Neural progenitor cell (in vitro differentiated cells): Measurements from ENCODE around the gene TSPOAP1. TPM values are rescaled to one million over a fixed set of nuclear protein-coding genes. Genes with fewer than 3 reads are reported as not detected.
A peak's percentile ranks its signal among the peaks of the same experiment; 100 is the strongest.

Experiments
- DNase-seq: peaks from one replicate; pipeline ENCODE4 v3.0.0-alpha.2; 2016; ENCODE audit warnings: low spot score
- H2AFZ ChIP-seq: fragments of 200-600 bp; sonication (generic); replicated peaks from 2 replicates; pipeline ENCODE4 v1.6.1; 2016; ENCODE audit warnings: antibody characterized with exemption
- H3F3A ChIP-seq: fragments of 200-600 bp; sonication (generic); 2 replicates; pipeline ENCODE4 v1.6.1; 2016; ENCODE audit warnings: antibody characterized with exemption, low read depth
- H3K27ac ChIP-seq: fragments of 200-600 bp; sonication (generic); 2 replicates; pipeline ENCODE4 v1.5.1; 2016; ENCODE audit warnings: mild to moderate bottlenecking
- H3K27me3 ChIP-seq: fragments of 200-600 bp; sonication (generic); 2 replicates; pipeline ENCODE4 v1.6.1; 2016; ENCODE audit warnings: mild to moderate bottlenecking, moderate library complexity
- H3K36me3 ChIP-seq: fragments of 200-600 bp; sonication (generic); 2 replicates; pipeline ENCODE4 v1.5.1; 2016
- H3K4me1 ChIP-seq: fragments of 200-600 bp; sonication (generic); 2 replicates; pipeline ENCODE4 v1.6.1; 2016; ENCODE audit warnings: mixed run types
- H3K4me2 ChIP-seq: fragments of 200-600 bp; sonication (generic); 2 replicates; pipeline ENCODE4 v1.6.1; 2016
- H3K4me3 ChIP-seq: fragments of 200-600 bp; sonication (generic); 2 replicates; pipeline ENCODE4 v1.5.1; 2016
- H3K79me2 ChIP-seq: fragments of 200-600 bp; sonication (generic); 2 replicates; pipeline ENCODE4 v1.6.1; 2016; ENCODE audit warnings: low read depth
- H3K9ac ChIP-seq: fragments of 200-600 bp; sonication (generic); 2 replicates; pipeline ENCODE4 v1.6.1; 2016
- H3K9me3 ChIP-seq: fragments of 200-600 bp; sonication (generic); 2 replicates; pipeline ENCODE4 v1.5.1; 2016; ENCODE audit warnings: low read depth
- H4K20me1 ChIP-seq: fragments of 200-600 bp; sonication (generic); 2 replicates; pipeline ENCODE4 v1.6.1; 2016; ENCODE audit warnings: low read depth
- H3K27ac Mint-ChIP-seq: 3 replicates; pipeline ENCODE4 v1.8.0; 2021; ENCODE audit warnings: mixed read lengths
- H3K27me3 Mint-ChIP-seq: 2 replicates; pipeline ENCODE4 v1.8.0; 2022; ENCODE audit warnings: low read depth, mild to moderate bottlenecking, inconsistent platforms, moderate library complexity, mixed read lengths; ENCODE audit not compliant: insufficient read depth
- H3K36me3 Mint-ChIP-seq: 3 replicates; pipeline ENCODE4 v1.8.0; 2021; ENCODE audit warnings: mixed read lengths
- H3K4me1 Mint-ChIP-seq: 3 replicates; pipeline ENCODE4 v1.8.0; 2021; ENCODE audit warnings: mixed read lengths
- H3K4me3 Mint-ChIP-seq: 3 replicates; pipeline ENCODE4 v1.8.0; 2021; ENCODE audit warnings: mild to moderate bottlenecking, moderate library complexity, mixed read lengths
- H3K9me3 Mint-ChIP-seq: 3 replicates; pipeline ENCODE4 v1.8.0; 2020; ENCODE audit warnings: mixed read lengths
- EZH2 ChIP-seq: fragments of 200-600 bp; sonication (generic); IDR thresholded peaks from 2 replicates; pipeline ENCODE4 v1.6.1; 2017; ENCODE audit warnings: antibody characterized with exemption, mild to moderate bottlenecking, moderate library complexity
- EZH2phosphoT487 ChIP-seq: fragments of 200-600 bp; sonication (generic); IDR thresholded peaks from 2 replicates; pipeline ENCODE4 v1.6.1; 2017; ENCODE audit warnings: antibody characterized with exemption
- total RNA-seq: library from RNA; depleted of rRNA; stranded (reverse); fragments of >200 nt; gene quantifications from 2 replicates; pipeline ENCODE4 v1.2.3, GENCODE V29; 2015; ENCODE audit warnings: low replicate concordance
- TF ChIP-seq, protein P1 (sequence below): fragments of 200-600 bp; sonication (generic); IDR thresholded peaks from 2 replicates; pipeline ENCODE4 v1.5.1; 2017; ENCODE audit warnings: antibody characterized with exemption, mild to moderate bottlenecking

Gene TSPOAP1
- total RNA-seq, 1 donor from 2014 or later: 13.8 TPM

DNA sequence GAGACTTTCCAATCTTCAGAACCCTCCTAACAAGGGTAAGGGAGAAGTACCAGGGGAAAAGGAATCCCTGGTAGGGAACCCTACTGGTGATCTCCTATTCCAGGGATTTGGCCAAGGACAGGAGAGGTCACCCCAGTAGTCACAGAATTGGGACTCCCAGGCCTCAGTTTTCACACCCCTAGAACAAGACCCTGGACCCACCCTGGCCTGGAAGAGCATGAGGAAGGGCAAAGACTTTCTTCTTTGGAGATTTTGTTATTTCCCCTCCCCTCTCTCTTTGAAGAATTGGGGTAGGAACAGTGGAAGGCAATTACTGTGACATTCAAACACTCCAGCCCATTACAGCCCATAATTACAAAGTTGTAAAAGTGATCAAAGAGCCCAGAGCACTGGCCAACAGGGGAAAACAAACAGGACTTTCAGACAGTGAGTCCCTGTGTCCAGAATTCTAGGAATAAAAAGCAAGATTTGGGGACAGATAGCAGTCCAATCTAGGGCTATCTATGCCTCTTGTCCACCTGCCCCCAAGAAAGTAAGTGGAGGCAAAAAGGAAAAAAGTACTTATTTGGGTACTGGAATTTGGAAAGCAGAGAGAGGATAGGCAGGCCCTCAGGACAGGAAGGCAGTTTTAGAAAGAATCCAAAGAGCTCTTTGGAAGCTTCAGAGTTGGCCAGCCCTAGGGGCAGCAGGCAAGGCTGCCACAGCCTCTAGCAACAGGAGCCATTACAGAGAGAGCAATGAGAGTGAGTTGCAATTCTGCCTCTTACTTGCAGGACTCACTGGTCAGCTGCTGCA, 36.8 kb upstream of the TSPOAP1 start:
- H3K79me2 ChIP-seq: no peaks in the 10 kb centered on the region
- no peak overlapping the region for H3K4me2 ChIP-seq
- TF ChIP-seq EZH2 (no peak), EZH2phosphoT487 (no peak)
- TF ChIP-seq, protein P1, sequence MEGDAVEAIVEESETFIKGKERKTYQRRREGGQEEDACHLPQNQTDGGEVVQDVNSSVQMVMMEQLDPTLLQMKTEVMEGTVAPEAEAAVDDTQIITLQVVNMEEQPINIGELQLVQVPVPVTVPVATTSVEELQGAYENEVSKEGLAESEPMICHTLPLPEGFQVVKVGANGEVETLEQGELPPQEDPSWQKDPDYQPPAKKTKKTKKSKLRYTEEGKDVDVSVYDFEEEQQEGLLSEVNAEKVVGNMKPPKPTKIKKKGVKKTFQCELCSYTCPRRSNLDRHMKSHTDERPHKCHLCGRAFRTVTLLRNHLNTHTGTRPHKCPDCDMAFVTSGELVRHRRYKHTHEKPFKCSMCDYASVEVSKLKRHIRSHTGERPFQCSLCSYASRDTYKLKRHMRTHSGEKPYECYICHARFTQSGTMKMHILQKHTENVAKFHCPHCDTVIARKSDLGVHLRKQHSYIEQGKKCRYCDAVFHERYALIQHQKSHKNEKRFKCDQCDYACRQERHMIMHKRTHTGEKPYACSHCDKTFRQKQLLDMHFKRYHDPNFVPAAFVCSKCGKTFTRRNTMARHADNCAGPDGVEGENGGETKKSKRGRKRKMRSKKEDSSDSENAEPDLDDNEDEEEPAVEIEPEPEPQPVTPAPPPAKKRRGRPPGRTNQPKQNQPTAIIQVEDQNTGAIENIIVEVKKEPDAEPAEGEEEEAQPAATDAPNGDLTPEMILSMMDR: no peak
- no peak for DNase-seq
- no peaks in the 10 kb centered on the region for H4K20me1 ChIP-seq
- Mint-ChIP-seq H3K27me3 (peaks cover 9% of the 10 kb centered on the region), H3K4me3 (no peak overlapping the region), H3K27ac (no peak overlapping the region), H3K36me3 (peaks cover 6% of the 10 kb centered on the region), H3K9me3 (no peaks in the 10 kb centered on the region), H3K4me1 (peaks cover 35% of the 10 kb centered on the region)
- H3K27ac ChIP-seq: no peak overlapping the region
- H2AFZ ChIP-seq: peak overlapping the region; percentile 87
- H3K36me3 ChIP-seq: no peaks in the 10 kb centered on the region
- peaks cover 15% of the 10 kb centered on the region for H3K4me1 ChIP-seq
- H3K9ac ChIP-seq: no peak overlapping the region
- H3K4me3 ChIP-seq: no peak overlapping the region
- no peaks in the 10 kb centered on the region for H3K9me3 ChIP-seq
- H3K27me3 ChIP-seq: no peaks in the 10 kb centered on the region
- no peaks in the 10 kb centered on the region for H3F3A ChIP-seq

DNA sequence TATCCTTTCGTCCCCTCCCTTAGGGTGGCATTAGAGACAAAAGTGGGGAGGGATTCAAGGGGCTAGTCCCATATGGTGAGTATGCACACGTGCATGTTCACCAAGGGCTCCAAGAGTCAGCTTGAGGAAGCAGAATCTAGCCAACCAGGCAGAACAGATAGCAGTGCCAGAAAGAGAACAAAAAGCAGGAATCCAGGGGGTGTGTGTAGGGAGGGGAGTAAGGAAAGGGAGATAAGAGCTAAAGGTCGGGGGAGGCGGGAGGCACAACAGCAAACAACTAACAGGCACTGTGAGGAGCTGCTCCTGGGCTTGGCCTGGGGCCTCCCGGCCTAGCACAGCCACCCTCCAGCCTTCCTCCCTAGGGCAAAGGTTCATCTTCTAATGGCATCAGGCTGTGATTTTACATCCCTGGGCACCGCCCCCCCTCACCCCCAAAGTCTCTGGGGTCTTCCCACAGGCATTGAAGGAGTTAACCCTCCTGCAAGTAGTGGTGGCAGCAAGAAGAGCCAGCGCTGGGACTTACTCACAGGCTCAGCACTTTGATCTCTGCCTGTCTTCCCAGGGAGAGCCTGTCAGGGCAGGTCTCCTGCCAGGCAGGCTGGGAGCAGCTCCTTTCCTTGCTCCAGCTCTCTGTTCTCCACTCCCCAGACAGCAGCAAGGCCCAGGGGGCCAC, 35.8 kb upstream of the TSPOAP1 start:
- no peak overlapping the region for H3K9ac ChIP-seq
- H3K27ac ChIP-seq: no peak overlapping the region
- no peak overlapping the region for H3K4me2 ChIP-seq
- H3K27me3 ChIP-seq: no peaks in the 10 kb centered on the region
- Mint-ChIP-seq H3K27me3 (peaks cover 9% of the 10 kb centered on the region), H3K27ac (peak overlapping the region; percentile 35), H3K4me3 (peak overlapping the region; percentile 4), H3K9me3 (no peaks in the 10 kb centered on the region), H3K4me1 (peaks cover 31% of the 10 kb centered on the region), H3K36me3 (peaks cover 6% of the 10 kb centered on the region)
- H3K36me3 ChIP-seq: no peaks in the 10 kb centered on the region
- no peaks in the 10 kb centered on the region for H4K20me1 ChIP-seq
- no peaks in the 10 kb centered on the region for H3K79me2 ChIP-seq
- H3K4me1 ChIP-seq: peaks cover 15% of the 10 kb centered on the region
- H2AFZ ChIP-seq: peak overlapping the region; percentile 87
- no peak overlapping the region for H3K4me3 ChIP-seq
- H3K9me3 ChIP-seq: no peaks in the 10 kb centered on the region
- DNase-seq: peak; percentile 21
- no peaks in the 10 kb centered on the region for H3F3A ChIP-seq
- TF ChIP-seq EZH2: no peak
- TF ChIP-seq EZH2phosphoT487: no peak
- TF ChIP-seq, protein P1: no peak

DNA sequence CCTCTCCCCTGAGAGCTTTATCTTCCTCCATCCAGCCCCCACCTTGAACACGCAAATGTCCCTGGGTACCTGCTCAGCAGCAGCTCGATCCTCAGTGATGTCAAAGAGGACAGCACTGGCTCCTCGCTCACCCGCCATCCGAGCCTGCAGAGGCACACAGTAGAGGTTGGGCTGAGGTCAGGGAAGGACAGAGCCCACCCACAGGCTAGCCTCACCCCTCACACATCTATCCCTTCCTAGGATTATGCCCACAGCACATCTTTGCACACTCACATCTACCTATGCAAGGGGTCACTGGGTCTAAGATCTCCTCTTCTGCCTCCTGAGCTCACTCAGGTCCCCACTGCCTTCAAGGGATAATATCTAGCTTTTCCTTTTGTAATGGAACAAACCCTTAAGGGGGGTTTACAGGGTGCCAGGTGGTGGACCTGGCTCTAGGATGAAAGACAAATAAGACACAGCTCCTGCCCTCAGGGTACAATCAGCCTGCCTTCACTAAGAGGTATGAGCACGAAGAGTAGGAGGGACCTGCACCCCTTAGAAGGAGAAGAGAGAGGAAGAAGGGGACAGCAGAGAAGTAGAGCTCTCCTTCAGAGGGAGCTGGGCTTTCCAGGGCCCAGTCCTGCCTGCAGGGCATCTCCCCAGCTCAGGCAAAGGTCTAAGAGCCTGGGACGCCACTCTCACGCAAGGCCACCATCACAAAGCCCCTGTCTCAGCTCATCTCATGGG, 35.0 kb upstream of the TSPOAP1 start:
- no peaks in the 10 kb centered on the region for H3K79me2 ChIP-seq
- no peaks in the 10 kb centered on the region for H3F3A ChIP-seq
- Mint-ChIP-seq H3K4me3 (peak overlapping the region; percentile 4), H3K27ac (no peak overlapping the region), H3K9me3 (no peaks in the 10 kb centered on the region), H3K4me1 (peaks cover 29% of the 10 kb centered on the region), H3K36me3 (peaks cover 6% of the 10 kb centered on the region), H3K27me3 (peaks cover 9% of the 10 kb centered on the region)
- H3K9me3 ChIP-seq: no peaks in the 10 kb centered on the region
- H2AFZ ChIP-seq: peak overlapping the region; percentile 87
- H3K27ac ChIP-seq: no peak overlapping the region
- TF ChIP-seq EZH2 (no peak), EZH2phosphoT487 (no peak)
- TF ChIP-seq, protein P1: no peak
- H4K20me1 ChIP-seq: no peaks in the 10 kb centered on the region
- H3K36me3 ChIP-seq: no peaks in the 10 kb centered on the region
- H3K9ac ChIP-seq: no peak overlapping the region
- DNase-seq: no peak
- H3K27me3 ChIP-seq: no peaks in the 10 kb centered on the region
- H3K4me2 ChIP-seq: no peak overlapping the region
- peaks cover 15% of the 10 kb centered on the region for H3K4me1 ChIP-seq
- no peak overlapping the region for H3K4me3 ChIP-seq
